ENCODE measurements around the gene PSEN2.

GRCh38 chr1:226889616-226890330 is 19.4 kb downstream of the PSEN2 start:
- no peak for TF ChIP-seq EZH2 (IDR thresholded peaks at IDR 0.05; ENCODE audit: borderline replicate concordance, insufficient read depth, low read depth, low read length, poor library complexity, severe bottlenecking)
- TF ChIP-seq CTCF (IDR thresholded peaks at IDR 0.05): no peak

All from B cell (primary cell).